SK-N-MC (cell line): ENCODE data around the gene GCNT4.

Source experiments
- DNase-seq: peaks from one replicate; pipeline ENCODE4 v3.0.0-alpha.2; 2011; ENCODE audit warnings: low read depth, low spot score
- H3K27ac ChIP-seq: fragments of 200-600 bp; sonication (generic); 2 replicates; pipeline ENCODE4 v1.5.1; 2016; ENCODE audit warnings: mixed run types
- H3K36me3 ChIP-seq: fragments of 200-600 bp; sonication (generic); 2 replicates; pipeline ENCODE4 v1.6.1; 2017; ENCODE audit warnings: antibody characterized with exemption, low read length, mixed read lengths; ENCODE audit not compliant: insufficient read depth
- H3K4me3 ChIP-seq: fragments of 200-600 bp; sonication (generic); 2 replicates; pipeline ENCODE4 v1.5.1; 2016
- H3K9ac ChIP-seq: fragments of 200-600 bp; sonication (generic); 2 replicates; pipeline ENCODE4 v1.8.0; 2017; ENCODE audit warnings: mixed run types, mixed read lengths; ENCODE audit not compliant: insufficient read length
- H3K9me3 ChIP-seq: fragments of 200-600 bp; sonication (generic); 2 replicates; pipeline ENCODE4 v1.6.1; 2017; ENCODE audit warnings: low read depth, mild to moderate bottlenecking, antibody characterized with exemption, low read length, moderate library complexity, mixed read lengths
- EZH2 ChIP-seq: fragments of 200-600 bp; sonication (generic); IDR thresholded peaks from one replicate; pipeline ENCODE4 v1.6.1; 2017; ENCODE audit warnings: antibody characterized with exemption
- FOXP2 ChIP-seq: optimal IDR thresholded peaks from 2 replicates; pipeline ENCODE3; 2011; ENCODE audit warnings: mild to moderate bottlenecking, moderate library complexity; ENCODE audit not compliant: insufficient read depth; ENCODE audit errors: extremely low read length, control extremely low read depth
- POLR2AphosphoS5 ChIP-seq: IDR thresholded peaks from 2 replicates; pipeline ENCODE4 v1.6.1; 2012; ENCODE audit warnings: mild to moderate bottlenecking, low read depth, low read length, borderline replicate concordance

The GCNT4 gene

DNA sequence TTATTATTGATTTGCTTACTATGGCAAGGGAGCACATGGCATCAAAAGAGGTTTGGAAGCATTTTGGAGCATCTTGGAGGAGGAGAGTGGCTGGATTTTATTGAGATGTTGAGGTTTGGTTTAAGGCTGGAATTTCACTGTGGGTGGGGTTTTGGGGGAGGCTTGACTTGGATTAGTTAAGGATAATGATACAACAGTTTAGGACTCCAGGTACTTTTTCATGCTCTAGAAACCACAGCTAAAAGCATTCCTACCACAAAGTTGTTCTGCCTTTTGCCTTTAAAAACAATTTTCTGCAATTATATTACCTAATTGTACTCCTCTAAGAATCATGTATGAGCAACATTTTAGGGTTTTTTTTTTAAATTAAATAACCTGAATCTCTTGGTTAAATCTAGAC lies 5.0 kb downstream of the GCNT4 start:
- peak overlapping the region; percentile 30; the same call in 1 of the 2 replicates for H3K27ac ChIP-seq
- H3K4me3 ChIP-seq = no peak overlapping the region
- H3K36me3 ChIP-seq = peaks cover 14% of the 10 kb centered on the region; the same call in 1 of the 2 replicates
- H3K9ac ChIP-seq = no peak overlapping the region
- TF ChIP-seq FOXP2 (no peak), EZH2 (no peak), POLR2AphosphoS5 (no peak)
- no peaks in the 10 kb centered on the region for H3K9me3 ChIP-seq
- no peak for DNase-seq

DNA sequence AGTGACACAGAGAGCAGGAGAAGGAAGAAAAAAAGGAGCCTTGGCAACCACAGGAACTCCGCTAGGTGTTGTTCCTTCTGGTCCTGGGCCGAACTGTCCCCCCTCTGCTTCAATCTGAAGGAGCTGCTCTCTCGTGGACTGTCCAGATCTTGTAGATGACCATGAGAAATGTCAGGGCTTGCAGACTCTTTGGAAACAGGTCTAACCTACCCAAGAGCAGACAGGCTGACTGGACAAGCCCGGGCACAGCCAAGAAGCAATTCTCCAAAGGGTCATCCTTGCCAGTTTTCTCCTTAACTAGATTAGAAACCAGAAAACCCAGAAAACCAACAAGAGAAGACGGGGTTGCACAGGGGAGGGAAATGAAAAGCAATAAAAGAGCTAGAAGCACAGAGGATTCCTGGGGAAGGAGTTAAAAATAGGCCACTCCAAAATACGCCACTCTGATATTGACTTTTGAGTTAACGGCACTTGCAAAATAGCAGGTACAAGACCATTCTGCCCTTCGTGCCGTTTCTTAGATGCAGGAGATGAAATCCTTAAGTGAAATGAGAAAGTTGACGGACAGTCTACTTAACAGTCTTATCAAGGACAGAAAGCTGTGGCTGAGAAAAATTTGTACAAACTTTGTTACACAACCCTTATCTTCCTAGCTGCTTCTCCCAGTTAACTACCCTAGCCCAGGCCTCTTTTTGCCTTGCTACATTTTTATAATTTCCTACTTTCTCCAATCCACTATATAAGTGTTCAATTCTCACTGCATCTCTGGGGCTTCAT lies 5.8 kb downstream of the GCNT4 start:
- TF ChIP-seq EZH2 = no peak
- no peak for TF ChIP-seq FOXP2
- TF ChIP-seq POLR2AphosphoS5 = no peak
- DNase-seq = no peak

DNA sequence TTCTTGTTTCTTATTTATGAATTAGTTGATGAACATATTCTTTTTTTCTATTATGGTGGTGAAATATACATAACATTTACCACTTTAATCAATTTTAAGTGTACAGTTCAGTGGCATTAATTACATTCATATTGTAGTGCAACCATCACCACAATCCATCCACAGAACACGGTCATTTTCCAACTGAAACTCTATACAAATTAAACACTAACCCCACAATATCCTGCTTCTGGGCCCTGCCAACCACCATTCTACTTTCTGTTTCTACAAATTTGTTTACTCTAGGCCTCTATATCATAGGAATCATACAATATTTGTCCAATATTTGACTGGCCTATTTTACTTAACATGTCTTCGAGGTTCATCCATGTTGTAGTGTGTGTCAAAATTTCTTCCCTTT lies 7.3 kb downstream of the GCNT4 start:
- Histone ChIP-seq H3K27ac (no peak overlapping the region), H3K9ac (no peak overlapping the region), H3K36me3 (peaks cover 14% of the 10 kb centered on the region; the same call in 1 of the 2 replicates), H3K4me3 (no peak overlapping the region), H3K9me3 (no peaks in the 10 kb centered on the region)
- no peak for DNase-seq
- TF ChIP-seq FOXP2 (no peak), POLR2AphosphoS5 (no peak), EZH2 (no peak)

More for the DNA sequence above, 5.8 kb downstream of the GCNT4 start:
- Histone ChIP-seq H3K27ac (peak overlapping the region; percentile 30; the same call in 1 of the 2 replicates), H3K9me3 (no peaks in the 10 kb centered on the region), H3K36me3 (peaks cover 14% of the 10 kb centered on the region; the same call in 1 of the 2 replicates), H3K9ac (no peak overlapping the region), H3K4me3 (no peak overlapping the region)

DNA sequence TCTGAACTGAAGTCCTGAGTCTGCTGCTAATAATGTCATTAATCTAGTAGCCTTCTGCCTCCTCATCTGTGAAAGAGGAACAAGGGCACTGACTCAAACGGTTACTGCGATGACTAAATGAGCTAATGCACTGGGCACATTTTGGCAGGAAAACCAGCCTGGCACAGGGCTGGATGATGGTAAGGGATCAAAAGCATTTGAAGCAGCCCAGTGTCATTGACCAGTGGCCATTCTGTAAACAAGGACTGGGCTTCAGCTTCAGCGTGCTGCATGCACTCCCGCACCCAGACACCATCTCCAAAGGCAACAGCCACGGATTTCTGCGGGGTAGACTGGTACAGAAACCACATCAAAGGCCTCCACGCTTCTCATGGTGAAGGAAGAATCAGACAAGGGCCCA lies 8.0 kb downstream of the GCNT4 start:
- Histone ChIP-seq H3K27ac (no peak overlapping the region), H3K9me3 (no peaks in the 10 kb centered on the region), H3K9ac (no peak overlapping the region), H3K4me3 (no peak overlapping the region), H3K36me3 (peaks cover 14% of the 10 kb centered on the region; the same call in 1 of the 2 replicates)
- no peak for DNase-seq
- TF ChIP-seq EZH2 = no peak
- TF ChIP-seq POLR2AphosphoS5 = no peak
- TF ChIP-seq FOXP2 = no peak

DNA sequence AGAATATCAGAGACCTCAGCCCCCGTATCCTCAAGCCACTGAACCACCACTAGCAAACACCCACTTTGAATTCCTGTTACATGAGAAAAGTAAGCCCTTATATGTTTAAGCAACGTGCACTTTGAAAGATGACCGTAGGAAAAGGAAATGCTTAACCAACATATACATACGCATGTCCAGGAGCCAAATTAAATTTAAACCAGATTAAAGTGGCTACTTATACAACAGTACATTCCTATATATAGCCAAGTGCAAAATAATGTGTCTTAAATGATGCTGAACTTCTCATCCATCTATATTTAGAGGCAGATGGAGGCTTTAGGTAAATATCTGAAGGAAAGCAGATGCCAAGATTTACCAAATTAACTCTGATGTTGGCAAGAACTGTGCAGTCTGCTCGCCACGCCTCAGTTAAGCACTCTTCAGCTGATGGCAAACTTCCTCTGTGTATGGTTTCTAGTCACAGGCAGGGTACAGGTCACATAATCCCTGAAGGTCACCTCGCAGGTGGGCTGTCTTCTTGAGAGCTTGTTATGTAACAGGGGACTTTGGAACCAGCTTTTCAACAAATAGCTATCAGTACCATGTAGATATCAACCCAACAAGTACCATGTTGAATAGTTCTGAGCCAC lies 8.6 kb downstream of the GCNT4 start:
- TF ChIP-seq EZH2 = no peak
- TF ChIP-seq POLR2AphosphoS5 = no peak
- no peak for TF ChIP-seq FOXP2

DNA sequence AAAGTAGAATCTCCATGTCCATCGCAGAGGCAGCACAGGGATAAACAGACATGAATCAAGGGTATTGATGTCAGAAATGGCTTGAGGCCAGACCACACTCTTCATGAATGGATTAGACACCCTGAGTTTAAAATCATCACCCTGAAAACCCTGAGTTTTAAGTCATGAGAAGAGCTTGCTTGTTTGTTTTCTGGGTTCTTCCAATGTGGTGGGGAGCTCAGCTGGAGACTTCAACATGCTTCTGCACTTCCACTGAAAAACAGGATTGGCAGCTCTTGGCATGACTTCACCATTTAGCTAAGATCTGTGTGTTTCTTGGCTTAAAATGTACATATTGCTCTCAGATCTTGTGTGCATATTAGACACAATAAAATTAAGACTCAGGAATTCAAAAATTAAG lies 9.8 kb downstream of the GCNT4 start:
- no peaks in the 10 kb centered on the region for H3K9me3 ChIP-seq
- no peak overlapping the region for H3K4me3 ChIP-seq
- no peak overlapping the region for H3K9ac ChIP-seq
- DNase-seq = no peak
- no peak overlapping the region for H3K27ac ChIP-seq
- TF ChIP-seq POLR2AphosphoS5 = no peak
- no peak for TF ChIP-seq FOXP2
- H3K36me3 ChIP-seq = peaks cover 14% of the 10 kb centered on the region; the same call in 1 of the 2 replicates

More for the DNA sequence above, 8.6 kb downstream of the GCNT4 start:
- Histone ChIP-seq H3K36me3 (peaks cover 14% of the 10 kb centered on the region; the same call in 1 of the 2 replicates), H3K9ac (no peak overlapping the region), H3K27ac (no peak overlapping the region), H3K4me3 (no peak overlapping the region), H3K9me3 (no peaks in the 10 kb centered on the region)
- no peak for DNase-seq

DNA sequence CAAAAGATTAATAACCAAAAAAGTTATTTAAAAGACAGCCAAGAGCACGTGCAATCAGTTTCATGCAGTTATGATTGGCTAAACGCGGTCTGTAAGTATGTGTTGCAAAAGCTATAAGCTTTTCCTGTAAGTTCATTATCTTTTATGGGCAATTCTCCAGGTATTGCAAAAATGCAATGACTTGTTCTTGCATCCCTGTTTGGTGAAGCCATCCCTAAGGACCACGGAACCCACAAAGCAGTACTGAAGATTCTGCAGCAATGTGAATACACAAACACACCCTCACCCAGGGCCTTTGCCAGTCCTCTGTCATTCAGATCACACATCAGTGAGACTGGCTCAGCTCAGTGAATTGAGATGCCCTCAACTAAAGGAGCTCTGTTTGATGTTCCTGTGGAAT lies 11.4 kb downstream of the GCNT4 start:
- no peak for DNase-seq
- H3K4me3 ChIP-seq = no peak overlapping the region
- no peaks in the 10 kb centered on the region for H3K9me3 ChIP-seq
- H3K27ac ChIP-seq = no peak overlapping the region
- H3K36me3 ChIP-seq = peaks cover 12% of the 10 kb centered on the region; the same call in 1 of the 2 replicates
- TF ChIP-seq FOXP2 (no peak), EZH2 (no peak), POLR2AphosphoS5 (no peak)
- H3K9ac ChIP-seq = no peak overlapping the region

DNA sequence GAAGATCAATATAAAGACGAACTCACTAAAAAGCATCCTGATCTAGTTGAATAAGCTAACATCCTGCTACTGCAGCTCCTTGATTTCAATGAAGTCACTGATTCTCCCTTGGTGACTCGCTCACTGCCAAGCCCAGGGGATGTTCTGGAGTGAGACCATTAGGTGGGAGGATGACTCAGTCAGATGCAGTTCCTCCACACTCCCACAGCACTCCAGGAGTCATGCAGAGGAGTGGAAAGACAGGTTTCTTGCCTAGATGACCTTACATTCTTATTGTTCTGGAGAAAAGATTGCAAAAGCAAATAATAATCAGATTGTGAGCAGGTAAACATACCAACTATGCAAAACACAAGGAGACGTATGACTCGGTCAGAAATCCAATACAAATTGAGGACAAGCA lies 15.3 kb downstream of the GCNT4 start:
- no peak overlapping the region for H3K27ac ChIP-seq

More for the DNA sequence above, 15.3 kb downstream of the GCNT4 start:
- H3K9ac ChIP-seq = no peak overlapping the region
- no peaks in the 10 kb centered on the region for H3K9me3 ChIP-seq
- no peak for DNase-seq
- H3K36me3 ChIP-seq = no peaks in the 10 kb centered on the region
- TF ChIP-seq FOXP2 (no peak), EZH2 (no peak), POLR2AphosphoS5 (no peak)
- no peak overlapping the region for H3K4me3 ChIP-seq
